Measurements from ENCODE around the gene PARVB.

Gene PARVB

GRCh38 chr22:44137415-44137814 is 113.3 kb downstream of the PARVB start:
- no peak for DNase-seq

DNA sequence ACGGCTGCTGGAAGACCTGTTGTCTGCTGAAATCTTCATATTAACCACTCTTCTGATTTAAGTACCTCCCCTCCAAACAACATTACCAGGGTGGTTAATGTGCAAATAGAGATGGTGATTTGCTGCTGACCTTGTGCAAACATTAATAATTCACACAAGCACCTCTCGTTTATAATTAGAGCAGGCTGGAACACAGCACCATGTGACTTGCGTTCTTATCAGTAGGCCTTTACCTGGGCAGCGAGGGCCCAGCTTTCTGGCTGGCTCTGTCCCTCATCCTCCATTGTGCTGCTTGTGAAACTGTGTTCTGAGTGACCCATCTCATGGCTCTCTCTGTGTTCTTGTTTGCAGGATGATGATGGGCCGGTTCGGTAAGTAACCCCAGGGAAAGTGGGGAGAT is 115.7 kb downstream of the PARVB start:
- DNase-seq = peak; percentile 58

- DNase-seq = no peak
Measured at GRCh38 chr22:44142421-44143104, 118.5 kb downstream of the PARVB start.

DNA sequence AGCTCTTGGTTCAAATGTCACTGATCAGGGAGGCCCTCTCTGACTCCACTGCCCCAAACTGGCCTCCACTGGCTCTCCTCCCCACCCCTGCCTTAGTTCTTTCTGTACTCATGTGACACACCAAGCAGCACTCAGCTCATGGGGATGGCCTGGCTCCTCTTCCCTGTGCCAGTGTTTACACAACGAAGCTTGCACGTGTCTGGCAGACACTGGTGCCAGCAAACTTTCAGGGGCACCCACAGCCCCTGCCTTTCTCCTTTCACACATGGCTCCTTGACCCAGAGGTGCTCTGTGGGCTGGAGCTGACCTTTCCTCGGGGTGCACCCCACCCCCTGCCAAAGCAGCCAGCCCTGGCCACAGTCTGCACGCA is 119.0 kb downstream of the PARVB start:
- no peak for DNase-seq

DNA sequence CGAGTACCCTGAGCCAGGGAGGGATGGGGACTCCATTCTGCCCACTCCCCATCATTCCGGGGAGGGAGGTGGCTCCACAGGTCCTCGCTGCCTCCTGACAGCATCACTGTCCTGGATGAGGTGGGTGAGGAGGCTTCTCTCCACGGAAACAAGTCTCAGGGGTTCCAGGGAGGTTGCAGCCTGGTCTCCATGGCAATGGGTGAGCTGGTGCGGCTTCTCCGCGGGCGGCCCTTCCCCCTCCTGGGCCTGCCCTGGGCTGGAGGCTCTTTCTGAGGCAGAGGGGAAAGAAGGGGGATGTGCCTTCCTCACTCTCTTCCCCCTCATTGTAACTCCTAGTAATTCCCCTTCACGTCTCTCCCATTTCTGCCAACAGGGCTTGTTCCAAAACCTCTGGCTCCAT is 119.5 kb downstream of the PARVB start:
- no peak for DNase-seq

DNA sequence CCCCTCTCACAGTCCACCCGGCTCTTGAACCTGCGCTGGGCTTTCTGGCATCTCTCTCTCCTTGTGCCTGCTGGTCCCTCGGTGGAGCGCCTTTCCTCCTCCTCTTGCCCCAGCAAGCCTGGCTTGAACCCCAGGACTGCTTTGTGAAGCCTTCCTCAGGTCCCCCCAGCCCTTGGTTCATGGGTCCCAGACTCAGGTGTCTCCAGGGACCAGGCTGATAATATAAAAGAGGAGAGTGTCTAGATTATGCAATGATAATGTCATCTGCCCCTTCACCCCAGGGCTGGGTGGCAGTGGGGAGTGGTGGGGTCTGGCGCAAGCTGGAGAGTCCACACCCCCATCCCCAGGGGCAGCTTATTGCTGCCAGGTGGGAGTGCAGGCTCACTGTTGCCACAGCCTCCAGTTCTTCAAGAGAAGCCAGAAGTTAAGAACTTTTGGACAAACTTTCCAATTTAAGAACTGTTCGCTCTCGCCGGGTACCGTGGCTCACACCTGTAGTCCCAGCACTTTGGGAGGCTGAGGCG is 120.0 kb downstream of the PARVB start:
- DNase-seq = no peak

- DNase-seq = no peak
Measured at GRCh38 chr22:44145544-44145943, 121.4 kb downstream of the PARVB start.

- DNase-seq = no peak
Measured at GRCh38 chr22:44146088-44146861, 122.2 kb downstream of the PARVB start.

GRCh38 chr22:44147008-44147645 is 123.0 kb downstream of the PARVB start:
- no peak for DNase-seq

GRCh38 chr22:44147821-44148574 is 123.9 kb downstream of the PARVB start:
- no peak for DNase-seq

DNA sequence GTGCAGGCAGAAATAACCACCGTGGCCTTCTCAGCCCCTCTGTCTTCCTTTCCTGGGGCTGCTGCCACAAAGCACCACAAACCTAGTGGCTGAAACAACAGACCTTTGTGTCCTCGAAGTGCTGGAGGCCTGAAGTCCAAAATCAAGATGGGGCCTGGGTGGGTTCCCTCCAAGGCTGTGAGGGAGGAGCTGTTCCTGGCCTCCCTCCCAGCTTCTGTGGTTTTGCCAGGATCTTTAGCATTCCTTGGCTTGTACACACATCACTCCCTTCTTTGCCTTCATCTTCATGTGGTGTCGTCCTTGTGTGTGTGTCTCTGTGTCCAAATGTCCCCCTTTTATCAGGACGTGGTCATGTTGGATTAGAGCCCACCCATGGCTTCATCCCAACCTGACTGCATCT is 127.6 kb downstream of the PARVB start:
- DNase-seq = no peak

- no peak for DNase-seq
Measured at GRCh38 chr22:44153710-44154109, 129.6 kb downstream of the PARVB start.

- DNase-seq = no peak
Measured at GRCh38 chr22:44154436-44154942, 130.4 kb downstream of the PARVB start.

- DNase-seq = no peak
Measured at GRCh38 chr22:44155115-44155514, 131.0 kb downstream of the PARVB start.

DNA sequence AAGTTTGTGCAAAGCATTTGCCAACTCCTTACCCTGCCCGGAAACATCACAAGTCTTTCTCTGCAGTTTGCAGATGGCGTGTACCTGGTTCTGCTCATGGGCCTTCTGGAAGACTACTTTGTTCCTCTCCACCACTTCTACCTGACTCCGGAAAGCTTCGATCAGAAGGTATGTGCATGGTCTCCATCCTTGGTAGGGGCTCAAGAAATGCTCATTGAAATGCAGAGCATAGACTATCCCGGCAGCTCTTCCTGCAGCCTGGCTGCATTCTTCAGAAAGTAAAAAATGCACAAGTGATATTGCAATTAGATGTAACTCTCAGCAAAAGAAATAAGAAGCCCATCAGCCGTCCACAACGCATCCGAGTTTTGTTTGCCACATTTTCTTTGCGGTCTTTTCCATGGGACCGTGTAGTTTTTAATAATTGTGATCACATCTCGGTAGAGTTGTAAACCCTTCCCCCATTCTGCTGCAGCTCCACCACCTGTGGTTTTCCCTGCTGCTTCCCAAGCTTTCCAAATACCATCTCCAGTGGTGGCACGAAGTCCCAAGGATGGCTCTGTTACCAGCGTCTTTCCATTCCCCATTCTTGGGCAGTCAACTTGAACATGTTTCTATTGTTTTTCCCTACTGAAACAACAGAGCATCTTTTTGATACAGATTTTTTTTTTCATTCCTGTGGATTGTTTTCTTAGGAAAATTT is 134.0 kb downstream of the PARVB start:
- DNase-seq = no peak

DNA sequence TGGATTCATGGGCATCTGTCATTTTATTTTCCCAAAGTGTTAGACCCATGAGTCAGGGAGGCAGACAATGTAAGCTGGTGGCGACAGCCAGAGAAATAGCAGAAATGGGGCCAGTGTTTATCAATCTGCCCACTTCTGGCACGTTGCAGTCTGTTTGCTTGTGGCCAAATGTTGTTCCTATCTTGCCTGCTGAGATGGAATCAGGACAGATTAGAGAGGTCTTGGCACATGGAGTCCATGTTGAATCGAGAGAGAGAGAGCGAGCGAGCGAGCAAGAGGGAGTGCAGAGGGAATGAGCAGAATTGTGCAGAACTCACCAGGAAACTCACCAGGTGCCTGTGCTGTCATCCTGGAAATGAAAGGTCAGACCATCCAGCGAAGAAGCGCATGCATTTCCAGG is 134.7 kb downstream of the PARVB start:
- no peak for DNase-seq

GRCh38 chr22:44159221-44159620 is 135.1 kb downstream of the PARVB start:
- DNase-seq = no peak

DNA sequence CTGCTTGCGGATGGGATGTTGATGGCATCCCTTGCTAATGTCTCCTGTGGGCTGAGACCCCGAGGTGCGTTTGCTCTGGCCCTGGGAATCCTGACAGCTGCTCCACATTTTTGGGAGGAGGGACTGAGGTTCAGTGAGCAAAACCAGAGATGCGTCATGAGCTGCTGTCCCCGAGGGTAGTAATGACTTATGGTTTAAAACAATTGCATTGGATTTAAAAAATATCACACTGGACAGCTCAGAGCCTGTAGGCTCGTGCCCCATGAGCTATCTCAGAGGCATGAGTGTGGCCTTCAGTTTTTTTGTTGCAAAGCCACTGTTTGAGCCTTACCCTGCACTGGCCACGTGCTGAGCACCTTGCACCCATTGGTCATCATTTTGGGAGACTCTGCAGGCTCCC is 135.7 kb downstream of the PARVB start:
- no peak for DNase-seq

GRCh38 chr22:44160421-44160820 is 136.3 kb downstream of the PARVB start:
- DNase-seq = no peak

DNA sequence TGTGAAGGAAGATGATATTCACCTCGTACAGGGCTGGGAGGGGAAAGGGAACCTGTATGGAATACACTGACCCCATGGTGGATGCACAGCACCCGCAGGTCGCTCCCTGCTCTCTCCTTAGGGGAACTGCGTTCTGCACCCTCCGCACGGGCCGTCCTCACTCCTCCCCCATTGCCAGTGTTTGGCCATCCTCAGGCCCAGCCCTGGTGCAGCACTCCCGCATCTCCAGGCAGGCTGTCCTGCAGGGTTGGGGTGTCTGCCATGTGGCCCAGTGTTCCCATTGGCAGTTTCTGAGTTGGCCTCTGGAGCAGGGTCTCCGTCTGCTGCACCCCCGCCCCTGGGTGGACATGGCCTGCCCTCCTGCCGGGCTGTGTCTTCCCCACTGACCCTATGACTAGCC is 137.6 kb downstream of the PARVB start:
- DNase-seq = no peak

DNA sequence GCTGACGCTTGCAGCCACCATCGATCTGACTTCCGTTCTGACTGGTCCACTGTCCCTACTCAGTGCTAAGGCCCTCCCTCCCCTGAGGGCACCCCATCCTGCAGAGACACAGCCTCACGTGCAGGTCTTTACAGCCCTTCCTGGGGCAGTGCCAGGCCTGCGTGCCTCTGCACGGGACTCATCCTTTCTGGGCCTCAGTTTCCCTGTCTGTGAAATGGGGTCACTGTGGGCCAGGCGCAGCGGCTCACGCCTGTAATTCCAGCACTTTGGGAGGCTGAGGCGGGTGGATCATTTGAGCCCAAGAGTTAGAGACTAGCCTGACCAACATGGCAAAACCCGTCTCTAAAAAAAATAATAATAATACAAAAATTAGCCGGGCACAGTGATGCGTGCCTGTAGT is 138.9 kb downstream of the PARVB start:
- no peak for DNase-seq

GRCh38 chr22:44163536-44163935 is 139.4 kb downstream of the PARVB start:
- DNase-seq = no peak

Data from NCI-H774 (cell line).